ENCODE measurements around the gene IL1F10. TPM values are rescaled to one million over a fixed set of nuclear protein-coding genes. Genes with fewer than 3 reads are reported as not detected.

Gene IL1F10
- total and polyA plus RNA-seq, 8 donors, result not detected

- 71 to 84% (median 81%) methylated on average over 5 of the region's 5 CpGs for WGBS, 5 donors
- TF ChIP-seq POLR2AphosphoS5 (IDR thresholded peaks at IDR 0.05) (no peak), POLR2A (IDR thresholded peaks at IDR 0.05) (no peak), EP300 (IDR thresholded peaks at IDR 0.05) (no peak), CTCF (IDR thresholded peaks at IDR 0.05) (no peak)
- Histone ChIP-seq H3K4me1 (peaks cover 5 to 23% (median 12%) of the 10 kb centered on the region in 4 donors), H3K36me3 (no peaks in the 10 kb centered on the region), H3K4me3 (no peak overlapping the region), H3K27me3 (no peaks in the 10 kb centered on the region), H3K9me3 (no peaks in the 10 kb centered on the region), H3K27ac (no peak overlapping the region)
- intact Hi-C loops (cut with DNase I; ENCODE audit: low total_unique reads), result no loop called here
- DNase-seq, result no peak
Measured at GRCh38 chr2:113041871-113042270, 25.9 kb upstream of the IL1F10 start.

- WGBS, 5 donors, result 73 to 83% (median 81%) methylated on average over 5 of the region's 5 CpGs
- TF ChIP-seq EP300 (IDR thresholded peaks at IDR 0.05) (no peak), POLR2AphosphoS5 (IDR thresholded peaks at IDR 0.05) (no peak), CTCF (IDR thresholded peaks at IDR 0.05) (no peak), POLR2A (IDR thresholded peaks at IDR 0.05) (no peak)
- Histone ChIP-seq H3K4me3 (no peak overlapping the region), H3K27ac (no peak overlapping the region), H3K9me3 (peaks cover 0 to 6% (median 2%) of the 10 kb centered on the region in 4 donors), H3K36me3 (no peaks in the 10 kb centered on the region), H3K27me3 (no peaks in the 10 kb centered on the region), H3K4me1 (no peaks in the 10 kb centered on the region)
- intact Hi-C loops (cut with DNase I; ENCODE audit: low total_unique reads), result no loop called here
- no peak for DNase-seq
Measured at GRCh38 chr2:113046465-113046864, 21.3 kb upstream of the IL1F10 start.

- H3K36me3 ChIP-seq, result no peaks in the 10 kb centered on the region
- no peak overlapping the region for H3K4me3 ChIP-seq
- H3K27me3 ChIP-seq, result no peaks in the 10 kb centered on the region
- no peak overlapping the region for H3K27ac ChIP-seq
- intact Hi-C loops (cut with DNase I; ENCODE audit: low total_unique reads), result no loop called here
- TF ChIP-seq POLR2AphosphoS5 (IDR thresholded peaks at IDR 0.05) (no peak), CTCF (IDR thresholded peaks at IDR 0.05) (no peak)
- peaks cover 0 to 17% (median 12%) of the 10 kb centered on the region in 4 donors for H3K9me3 ChIP-seq
- WGBS, 5 donors, result 91 to 95% (median 94%) methylated on average over 15 to 38 of the region's 38 CpGs
- H3K4me1 ChIP-seq, result no peaks in the 10 kb centered on the region
- no peak for DNase-seq
Measured at GRCh38 chr2:113050921-113051895, 16.6 kb upstream of the IL1F10 start.

- H3K36me3 ChIP-seq, result no peaks in the 10 kb centered on the region
- H3K4me3 ChIP-seq, result no peak within 1 kb of the TSS
- DNase-seq, result no peak
- intact Hi-C loops (cut with DNase I; ENCODE audit: low total_unique reads), result no loop called here
- H3K9me3 ChIP-seq, result peaks cover 0 to 17% (median 12%) of the 10 kb centered on the region in 4 donors
- H3K4me1 ChIP-seq, result no peaks in the 10 kb centered on the region
- 59 to 74% (median 69%) methylated on average over 6 of the region's 6 CpGs for WGBS, 5 donors
- no peak within 1 kb of the TSS for H3K27ac ChIP-seq
- TF ChIP-seq POLR2AphosphoS5 (IDR thresholded peaks at IDR 0.05) (no peak), CTCF (IDR thresholded peaks at IDR 0.05) (no peak), POLR2A (IDR thresholded peaks at IDR 0.05) (no peak), EP300 (IDR thresholded peaks at IDR 0.05) (no peak)
- H3K27me3 ChIP-seq, result no peaks in the 10 kb centered on the region
Measured at GRCh38 chr2:113052396-113052917, 15.3 kb upstream of the IL1F10 start, which contains the start of gene IL36B. IL36B (minus strand) TSS chr2:113052867.
